SK-N-SH treated with all-trans-retinoic acid at 6 μM for 48 hours (cell line): ENCODE measurements around the gene DHRS12.

ENCODE experiments used
- ARNTL ChIP-seq: fragments of 450-650 bp; formaldehyde crosslinking; IDR thresholded peaks from 2 replicates; pipeline ENCODE4 v1.5.0; 2020; ENCODE audit warnings: low read depth, mild to moderate bottlenecking, moderate library complexity, borderline replicate concordance
- BACH2 ChIP-seq: fragments of 250-450 bp; sonication (Bioruptor Pico); IDR thresholded peaks from 2 replicates; pipeline ENCODE4 v1.9.0; 2021; ENCODE audit warnings: mild to moderate bottlenecking, borderline replicate concordance
- CSRNP3 ChIP-seq: fragments of 250-450 bp; sonication (Bioruptor Pico); IDR thresholded peaks from 2 replicates; pipeline ENCODE4 v1.5.1; 2021; ENCODE audit warnings: mild to moderate bottlenecking, moderate library complexity
- GLIS3 ChIP-seq: fragments of 250-450 bp; sonication (Bioruptor Pico); IDR thresholded peaks from 2 replicates; pipeline ENCODE4 v1.5.0; 2020; ENCODE audit warnings: mild to moderate bottlenecking, moderate library complexity
- ISL1 ChIP-seq: fragments of 250-450 bp; sonication (Bioruptor Pico); IDR thresholded peaks from 2 replicates; pipeline ENCODE4 v2.1.2; 2022; ENCODE audit warnings: mild to moderate bottlenecking, moderate library complexity
- OSR1 ChIP-seq: fragments of 250-450 bp; sonication (Bioruptor Pico); IDR thresholded peaks from 2 replicates; pipeline ENCODE4 v1.8.0; 2022; ENCODE audit warnings: moderate library complexity, mild to moderate bottlenecking, inconsistent platforms
- PPARA ChIP-seq: fragments of 250-450 bp; sonication (Bioruptor Pico); IDR thresholded peaks from 2 replicates; pipeline ENCODE4 v1.5.0; 2020; ENCODE audit warnings: mild to moderate bottlenecking, borderline replicate concordance
- RARB ChIP-seq: fragments of 250-450 bp; sonication (Bioruptor Pico); IDR thresholded peaks from 2 replicates; pipeline ENCODE4 v1.8.0; 2021; ENCODE audit warnings: mild to moderate bottlenecking, moderate library complexity
- TOX ChIP-seq: fragments of 250-450 bp; sonication (Bioruptor Pico); IDR thresholded peaks from 2 replicates; pipeline ENCODE4 v1.8.0; 2021; ENCODE audit warnings: mild to moderate bottlenecking, moderate library complexity, borderline replicate concordance
- ZFP30 ChIP-seq: fragments of 450-650 bp; formaldehyde crosslinking; IDR thresholded peaks from 2 replicates; pipeline ENCODE4 v1.5.0; 2022; ENCODE audit warnings: mild to moderate bottlenecking, moderate library complexity
- TF ChIP-seq, protein P1 (sequence below): fragments of 250-450 bp; sonication (Bioruptor Pico); IDR thresholded peaks from 2 replicates; pipeline ENCODE4 v1.8.0; 2020; ENCODE audit warnings: mild to moderate bottlenecking, moderate library complexity, borderline replicate concordance

DNA sequence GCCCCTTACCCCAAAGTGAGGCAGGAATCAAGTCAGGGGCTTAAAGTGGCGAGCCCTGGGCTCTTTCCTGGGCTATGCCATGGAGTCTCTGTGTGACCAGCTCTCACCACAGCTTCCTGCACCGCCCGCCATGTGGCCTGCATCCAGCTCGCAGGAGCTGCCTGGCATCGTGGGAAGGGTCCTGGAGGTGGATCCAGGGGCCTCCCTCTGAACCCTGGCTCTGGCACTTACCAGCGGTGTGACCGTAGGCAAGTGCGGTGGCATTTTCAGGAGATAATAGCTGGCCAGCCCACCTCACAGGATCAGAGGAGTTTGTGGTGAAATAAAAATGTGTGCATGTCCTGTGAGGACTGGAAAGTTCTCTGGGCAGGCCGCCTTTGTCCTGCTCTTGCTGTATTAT lies 26.0 kb downstream of the DHRS12 start:
- TF ChIP-seq ISL1 (CRISPR knock-in tag): no peak
- TF ChIP-seq OSR1 (CRISPR knock-in tag): no peak
- TF ChIP-seq CSRNP3 (CRISPR knock-in tag): no peak
- TF ChIP-seq ARNTL (CRISPR knock-in tag): no peak
- no peak for TF ChIP-seq PPARA (CRISPR knock-in tag)
- no peak for TF ChIP-seq RARB (CRISPR knock-in tag)
- TF ChIP-seq, protein P1, sequence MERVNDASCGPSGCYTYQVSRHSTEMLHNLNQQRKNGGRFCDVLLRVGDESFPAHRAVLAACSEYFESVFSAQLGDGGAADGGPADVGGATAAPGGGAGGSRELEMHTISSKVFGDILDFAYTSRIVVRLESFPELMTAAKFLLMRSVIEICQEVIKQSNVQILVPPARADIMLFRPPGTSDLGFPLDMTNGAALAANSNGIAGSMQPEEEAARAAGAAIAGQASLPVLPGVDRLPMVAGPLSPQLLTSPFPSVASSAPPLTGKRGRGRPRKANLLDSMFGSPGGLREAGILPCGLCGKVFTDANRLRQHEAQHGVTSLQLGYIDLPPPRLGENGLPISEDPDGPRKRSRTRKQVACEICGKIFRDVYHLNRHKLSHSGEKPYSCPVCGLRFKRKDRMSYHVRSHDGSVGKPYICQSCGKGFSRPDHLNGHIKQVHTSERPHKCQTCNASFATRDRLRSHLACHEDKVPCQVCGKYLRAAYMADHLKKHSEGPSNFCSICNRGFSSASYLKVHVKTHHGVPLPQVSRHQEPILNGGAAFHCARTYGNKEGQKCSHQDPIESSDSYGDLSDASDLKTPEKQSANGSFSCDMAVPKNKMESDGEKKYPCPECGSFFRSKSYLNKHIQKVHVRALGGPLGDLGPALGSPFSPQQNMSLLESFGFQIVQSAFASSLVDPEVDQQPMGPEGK (CRISPR knock-in tag): no peak
- no peak for TF ChIP-seq GLIS3 (CRISPR knock-in tag)
- TF ChIP-seq ZFP30: no peak
- TF ChIP-seq TOX (CRISPR knock-in tag): no peak
- TF ChIP-seq BACH2: no peak
